HG03460 (cell line): ENCODE measurements around the gene SLC19A3.
"Not testable (repeated sequence)": the region's sequence is repeated elsewhere in the genome, so short reads cannot be mapped to it uniquely, and the experiment has no call there.

Source experiments
- ATAC-seq: cut with Tn5 transposase; IDR thresholded peaks from one replicate; pipeline ENCODE4 v1.9.1; 2021; ENCODE audit not compliant: unreplicated experiment

SLC19A3 gene

GRCh38 chr2:227703961-227704360 is 13.9 kb downstream of the SLC19A3 start:
- ATAC-seq, result no peak

GRCh38 chr2:227703280-227703732 is 14.5 kb downstream of the SLC19A3 start:
- no peak for ATAC-seq

- ATAC-seq, result no peak
Observed at GRCh38 chr2:227701556-227701955, 16.3 kb downstream of the SLC19A3 start.

GRCh38 chr2:227696990-227697679 is 20.7 kb downstream of the SLC19A3 start:
- no peak for ATAC-seq

GRCh38 chr2:227687189-227687588 is 30.6 kb downstream of the SLC19A3 start:
- no peak for ATAC-seq

GRCh38 chr2:227684258-227684657 is 33.6 kb downstream of the SLC19A3 start:
- no peak for ATAC-seq

GRCh38 chr2:227677928-227678327 is 39.9 kb downstream of the SLC19A3 start:
- no peak for ATAC-seq

GRCh38 chr2:227674485-227674884 is 43.3 kb downstream of the SLC19A3 start:
- no peak for ATAC-seq

GRCh38 chr2:227673620-227674019 is 44.2 kb downstream of the SLC19A3 start:
- ATAC-seq, result not testable (repeated sequence)

- no peak for ATAC-seq
Observed at GRCh38 chr2:227671170-227671905, 46.5 kb downstream of the SLC19A3 start.

GRCh38 chr2:227666631-227667170 is 51.1 kb downstream of the SLC19A3 start, which contains the start of gene SCYGR5:
SCYGR5 (plus strand) TSS chr2:227666804; CDS start chr2:227666804, 0 bp downstream.
- not testable (repeated sequence) for ATAC-seq

GRCh38 chr2:227665189-227665940 is 52.5 kb downstream of the SLC19A3 start:
- no peak for ATAC-seq

GRCh38 chr2:227661827-227662226 is 56.0 kb downstream of the SLC19A3 start:
- no peak for ATAC-seq

GRCh38 chr2:227661025-227661649 is 56.7 kb downstream of the SLC19A3 start:
- ATAC-seq, result no peak

- ATAC-seq, result no peak
Observed at GRCh38 chr2:227657199-227657845, 60.5 kb downstream of the SLC19A3 start.

GRCh38 chr2:227655454-227655853 is 62.4 kb downstream of the SLC19A3 start:
- ATAC-seq, result no peak

GRCh38 chr2:227654426-227654825 is 63.4 kb downstream of the SLC19A3 start:
- ATAC-seq, result no peak

- ATAC-seq, result no peak
Observed at GRCh38 chr2:227653419-227653818, 64.4 kb downstream of the SLC19A3 start.

- ATAC-seq, result no peak
Observed at GRCh38 chr2:227643990-227644551, 73.8 kb downstream of the SLC19A3 start.

- no peak for ATAC-seq
Observed at GRCh38 chr2:227642656-227643055, 75.2 kb downstream of the SLC19A3 start.
